Uterus (tissue), 2 donors: Measurements from ENCODE around the gene PDLIM1.

ENCODE experiments used
- POLR2A ChIP-seq, 2 donors: fragments of 450-650 bp; IDR thresholded peaks; one replicate each; pipeline ENCODE4 v1.6.1; 2016; ENCODE audit warnings: antibody characterized with exemption in 2 of 2, mild to moderate bottlenecking in 1 of 2, moderate library complexity in 1 of 2
- TF ChIP-seq, protein P1 (sequence below), 4 experiments: fragments of 200-600 bp in 2 of 4; fragments of 450-650 bp in 2 of 4; sonication (generic) in 2 of 4; IDR thresholded peaks; one replicate each; pipeline ENCODE4 v1.5.1; 2016 to 2019; ENCODE audit warnings: antibody characterized with exemption in 4 of 4, mild to moderate bottlenecking in 2 of 4, moderate library complexity in 1 of 4

DNA sequence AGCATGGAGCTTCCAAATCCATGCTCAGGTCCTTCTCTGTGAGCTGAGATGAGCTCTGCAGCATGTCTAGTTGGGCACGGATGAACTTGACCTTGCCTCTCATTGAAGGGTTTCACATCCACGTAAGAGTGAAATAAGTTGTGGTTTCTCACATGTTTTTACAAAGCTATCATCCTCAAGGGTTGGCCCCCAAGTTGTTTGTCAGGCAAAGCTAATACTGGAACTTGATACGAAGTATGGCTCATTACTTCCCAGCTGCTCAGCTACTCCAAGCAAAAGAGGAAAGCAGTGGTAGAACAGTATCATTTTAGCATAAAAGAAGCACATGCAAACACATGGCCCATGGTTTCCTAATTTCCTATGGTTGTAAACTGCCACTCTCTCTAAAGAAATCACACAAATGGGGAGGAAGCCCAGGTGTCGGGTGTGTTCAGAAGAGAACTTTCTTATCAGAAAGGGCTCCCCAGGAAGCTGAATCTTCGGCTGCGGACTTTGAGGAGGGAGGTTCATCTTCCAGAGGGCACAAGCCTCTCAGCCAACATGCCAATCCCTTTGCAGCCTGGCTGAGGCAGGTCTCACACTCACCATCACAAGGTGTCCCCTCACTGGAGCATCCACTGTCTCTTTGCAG lies 45.3 kb downstream of the PDLIM1 start:
- TF ChIP-seq, protein P1, sequence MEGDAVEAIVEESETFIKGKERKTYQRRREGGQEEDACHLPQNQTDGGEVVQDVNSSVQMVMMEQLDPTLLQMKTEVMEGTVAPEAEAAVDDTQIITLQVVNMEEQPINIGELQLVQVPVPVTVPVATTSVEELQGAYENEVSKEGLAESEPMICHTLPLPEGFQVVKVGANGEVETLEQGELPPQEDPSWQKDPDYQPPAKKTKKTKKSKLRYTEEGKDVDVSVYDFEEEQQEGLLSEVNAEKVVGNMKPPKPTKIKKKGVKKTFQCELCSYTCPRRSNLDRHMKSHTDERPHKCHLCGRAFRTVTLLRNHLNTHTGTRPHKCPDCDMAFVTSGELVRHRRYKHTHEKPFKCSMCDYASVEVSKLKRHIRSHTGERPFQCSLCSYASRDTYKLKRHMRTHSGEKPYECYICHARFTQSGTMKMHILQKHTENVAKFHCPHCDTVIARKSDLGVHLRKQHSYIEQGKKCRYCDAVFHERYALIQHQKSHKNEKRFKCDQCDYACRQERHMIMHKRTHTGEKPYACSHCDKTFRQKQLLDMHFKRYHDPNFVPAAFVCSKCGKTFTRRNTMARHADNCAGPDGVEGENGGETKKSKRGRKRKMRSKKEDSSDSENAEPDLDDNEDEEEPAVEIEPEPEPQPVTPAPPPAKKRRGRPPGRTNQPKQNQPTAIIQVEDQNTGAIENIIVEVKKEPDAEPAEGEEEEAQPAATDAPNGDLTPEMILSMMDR (IDR thresholded peaks at IDR 0.05) = no peak
- no peak for TF ChIP-seq POLR2A (IDR thresholded peaks at IDR 0.05)
